Sigmoid colon (tissue), 4 donors: ENCODE results near the gene MTF1.

Source experiments
- EP300 ChIP-seq, 4 donors: sonication (generic); formaldehyde crosslinking; IDR thresholded peaks; one replicate each; pipeline ENCODE4 v1.6.1; 2017; ENCODE audit warnings: antibody characterized with exemption in 4 of 4
- POLR2A ChIP-seq, 2 donors: fragments of 450-650 bp; IDR thresholded peaks; one replicate each; pipeline ENCODE4 v1.6.1; 2016; ENCODE audit warnings: antibody characterized with exemption in 2 of 2, mild to moderate bottlenecking in 2 of 2, moderate library complexity in 2 of 2
- POLR2AphosphoS5 ChIP-seq, 4 donors: sonication (generic); formaldehyde crosslinking; IDR thresholded peaks; one replicate each; pipeline ENCODE4 v1.6.1; 2017; ENCODE audit warnings: antibody characterized with exemption in 4 of 4
- TF ChIP-seq, protein P1 (sequence below), 4 experiments: fragments of 450-650 bp in 3 of 4; fragments of 200-600 bp in 1 of 4; IDR thresholded peaks; one replicate each; pipeline ENCODE4 v1.5.1; 2016 to 2019; ENCODE audit warnings: antibody characterized with exemption in 4 of 4, mild to moderate bottlenecking in 3 of 4, moderate library complexity in 2 of 4

DNA sequence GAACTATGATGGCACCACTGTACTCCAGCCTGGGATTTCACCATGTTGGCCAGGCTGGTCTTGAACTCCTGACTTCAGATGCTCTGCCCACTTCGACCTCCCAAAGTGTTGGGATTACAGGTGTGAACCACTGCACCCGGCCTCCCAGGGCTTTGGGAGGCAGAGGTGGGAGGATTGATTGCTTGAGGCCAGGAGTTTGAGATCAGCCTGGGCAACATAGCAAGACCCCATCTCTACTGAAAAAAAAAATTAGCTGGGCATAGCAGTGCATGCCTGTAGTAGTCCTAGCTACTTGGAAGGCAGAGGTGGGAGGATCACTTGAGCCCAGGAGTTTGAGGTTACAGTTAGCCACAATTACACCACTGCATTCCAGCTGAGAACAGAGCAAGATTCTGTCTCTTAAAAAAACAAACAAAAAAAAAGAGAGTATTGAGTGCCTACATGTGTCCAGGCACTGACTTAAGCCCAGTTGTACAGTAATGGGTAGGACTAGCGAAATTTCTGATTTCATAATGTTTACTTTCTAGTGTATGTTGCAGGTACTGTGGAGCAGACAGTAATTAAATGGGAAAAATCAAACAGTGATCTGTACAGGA, 61.5 kb downstream of the MTF1 start:
- TF ChIP-seq, protein P1, sequence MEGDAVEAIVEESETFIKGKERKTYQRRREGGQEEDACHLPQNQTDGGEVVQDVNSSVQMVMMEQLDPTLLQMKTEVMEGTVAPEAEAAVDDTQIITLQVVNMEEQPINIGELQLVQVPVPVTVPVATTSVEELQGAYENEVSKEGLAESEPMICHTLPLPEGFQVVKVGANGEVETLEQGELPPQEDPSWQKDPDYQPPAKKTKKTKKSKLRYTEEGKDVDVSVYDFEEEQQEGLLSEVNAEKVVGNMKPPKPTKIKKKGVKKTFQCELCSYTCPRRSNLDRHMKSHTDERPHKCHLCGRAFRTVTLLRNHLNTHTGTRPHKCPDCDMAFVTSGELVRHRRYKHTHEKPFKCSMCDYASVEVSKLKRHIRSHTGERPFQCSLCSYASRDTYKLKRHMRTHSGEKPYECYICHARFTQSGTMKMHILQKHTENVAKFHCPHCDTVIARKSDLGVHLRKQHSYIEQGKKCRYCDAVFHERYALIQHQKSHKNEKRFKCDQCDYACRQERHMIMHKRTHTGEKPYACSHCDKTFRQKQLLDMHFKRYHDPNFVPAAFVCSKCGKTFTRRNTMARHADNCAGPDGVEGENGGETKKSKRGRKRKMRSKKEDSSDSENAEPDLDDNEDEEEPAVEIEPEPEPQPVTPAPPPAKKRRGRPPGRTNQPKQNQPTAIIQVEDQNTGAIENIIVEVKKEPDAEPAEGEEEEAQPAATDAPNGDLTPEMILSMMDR (IDR thresholded peaks at IDR 0.05) = no peak
- no peak for TF ChIP-seq POLR2A (IDR thresholded peaks at IDR 0.05)
- TF ChIP-seq POLR2AphosphoS5 (IDR thresholded peaks at IDR 0.05) = no peak
- TF ChIP-seq EP300 (IDR thresholded peaks at IDR 0.05) = no peak
